NK-92 treated with Interleukin-12 subunit alpha and Interleukin-12 subunit beta, amount 100 ng/mL, for 24 hours (cell line): ENCODE measurements around the gene ARL3.
"Not testable (repeated sequence)": the region's sequence is repeated elsewhere in the genome, so short reads cannot be mapped to it uniquely, and the experiment has no call there.

Experiments used
- DNase-seq: peaks from one replicate; lab custom pipeline; 2025; lab: John Stamatoyannopoulos, UW

The ARL3 gene

DNA sequence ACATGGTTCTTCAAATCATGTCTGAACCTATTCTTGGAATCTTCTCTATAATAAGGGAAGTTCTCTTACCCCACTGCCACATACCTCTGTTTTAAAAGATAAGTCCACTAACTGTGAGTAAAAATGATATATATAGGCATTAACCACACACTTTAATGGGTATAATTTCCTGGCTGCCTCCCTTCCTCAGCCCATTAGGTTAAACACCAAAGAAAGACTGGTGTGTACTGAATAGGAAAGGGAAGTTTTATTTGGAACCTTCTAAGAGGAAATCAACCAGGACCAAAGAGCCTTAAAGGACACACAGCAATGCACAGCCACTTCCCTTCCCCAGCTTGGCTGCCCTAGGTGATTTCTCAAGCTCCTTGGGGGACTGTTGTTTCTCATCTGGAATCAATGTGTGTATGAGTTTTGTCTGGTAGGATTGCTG lies 24.5 kb upstream of the ARL3 start:
- DNase-seq: no peak

DNA sequence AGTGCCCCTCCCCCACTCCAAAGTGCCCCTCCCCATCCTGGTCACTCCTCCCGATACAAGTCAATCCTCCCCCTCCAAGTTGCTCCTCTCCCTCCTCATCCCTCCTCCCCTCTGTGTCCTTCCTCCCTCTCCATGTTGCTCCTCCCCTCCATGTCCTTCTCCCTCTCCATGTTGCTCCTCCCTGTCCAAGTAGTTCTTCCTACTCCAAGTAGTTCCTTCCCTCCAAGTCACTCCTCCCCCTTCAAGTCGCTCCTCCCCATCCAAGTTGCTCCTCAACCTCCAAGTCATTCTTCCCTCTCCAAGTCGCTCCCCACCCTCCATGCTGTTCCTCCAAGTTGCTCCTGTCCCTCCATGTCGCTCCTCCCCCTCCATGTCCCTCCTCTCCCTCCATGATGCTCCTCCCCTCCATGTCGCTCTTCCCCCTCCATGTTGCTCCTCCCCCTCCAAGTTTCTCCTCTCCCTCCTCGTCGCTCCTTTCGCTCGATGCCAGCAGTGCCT lies 20.9 kb upstream of the ARL3 start:
- DNase-seq: no peak

DNA sequence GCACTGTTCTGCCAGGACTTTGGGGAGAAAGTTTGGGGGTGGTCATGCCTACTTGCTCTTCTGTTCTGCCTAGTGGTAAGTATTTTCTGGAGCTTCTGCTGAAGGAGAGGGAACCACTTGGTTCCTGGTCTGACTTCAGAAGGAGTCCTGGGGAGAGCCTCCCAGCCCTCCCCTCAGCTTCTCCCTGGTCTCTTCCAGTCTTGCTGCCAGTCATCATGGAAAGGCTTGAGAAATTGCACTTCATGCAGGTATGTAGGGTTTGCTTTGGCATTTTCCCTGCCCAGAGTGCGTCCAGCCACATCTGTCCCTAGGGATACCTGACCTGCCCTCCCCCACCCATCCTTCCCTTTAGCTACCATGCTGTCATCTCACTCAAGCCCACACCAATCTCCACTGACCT lies 18.5 kb upstream of the ARL3 start:
- no peak for DNase-seq

DNA sequence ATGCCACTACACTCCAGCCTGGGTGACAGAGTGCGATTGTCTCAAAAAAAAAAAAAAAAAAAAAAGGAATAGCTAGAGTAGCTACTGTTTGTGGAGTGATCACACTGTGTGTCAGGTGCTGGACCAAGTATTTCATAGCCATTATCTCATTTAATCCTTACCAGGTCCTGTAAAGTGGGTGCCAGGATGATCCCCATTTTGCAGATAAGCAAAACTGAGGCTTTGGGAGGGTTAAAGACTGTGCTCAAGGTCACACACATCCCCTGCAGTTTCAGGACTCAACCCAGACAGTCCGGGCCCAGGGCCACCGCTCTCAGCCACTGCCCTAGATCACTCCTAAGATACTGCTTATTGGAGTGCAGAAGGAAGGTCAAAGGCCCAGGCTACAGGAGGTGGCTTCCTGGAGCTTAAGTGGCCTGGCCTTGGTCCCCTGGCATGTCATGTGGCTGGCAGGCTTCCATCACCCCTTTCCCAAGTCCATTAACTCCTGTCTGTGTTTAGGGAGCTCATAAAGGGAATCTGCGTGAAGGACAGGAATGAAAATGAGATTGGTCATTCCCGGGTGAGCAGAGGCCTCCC lies 17.1 kb upstream of the ARL3 start:
- no peak for DNase-seq

DNA sequence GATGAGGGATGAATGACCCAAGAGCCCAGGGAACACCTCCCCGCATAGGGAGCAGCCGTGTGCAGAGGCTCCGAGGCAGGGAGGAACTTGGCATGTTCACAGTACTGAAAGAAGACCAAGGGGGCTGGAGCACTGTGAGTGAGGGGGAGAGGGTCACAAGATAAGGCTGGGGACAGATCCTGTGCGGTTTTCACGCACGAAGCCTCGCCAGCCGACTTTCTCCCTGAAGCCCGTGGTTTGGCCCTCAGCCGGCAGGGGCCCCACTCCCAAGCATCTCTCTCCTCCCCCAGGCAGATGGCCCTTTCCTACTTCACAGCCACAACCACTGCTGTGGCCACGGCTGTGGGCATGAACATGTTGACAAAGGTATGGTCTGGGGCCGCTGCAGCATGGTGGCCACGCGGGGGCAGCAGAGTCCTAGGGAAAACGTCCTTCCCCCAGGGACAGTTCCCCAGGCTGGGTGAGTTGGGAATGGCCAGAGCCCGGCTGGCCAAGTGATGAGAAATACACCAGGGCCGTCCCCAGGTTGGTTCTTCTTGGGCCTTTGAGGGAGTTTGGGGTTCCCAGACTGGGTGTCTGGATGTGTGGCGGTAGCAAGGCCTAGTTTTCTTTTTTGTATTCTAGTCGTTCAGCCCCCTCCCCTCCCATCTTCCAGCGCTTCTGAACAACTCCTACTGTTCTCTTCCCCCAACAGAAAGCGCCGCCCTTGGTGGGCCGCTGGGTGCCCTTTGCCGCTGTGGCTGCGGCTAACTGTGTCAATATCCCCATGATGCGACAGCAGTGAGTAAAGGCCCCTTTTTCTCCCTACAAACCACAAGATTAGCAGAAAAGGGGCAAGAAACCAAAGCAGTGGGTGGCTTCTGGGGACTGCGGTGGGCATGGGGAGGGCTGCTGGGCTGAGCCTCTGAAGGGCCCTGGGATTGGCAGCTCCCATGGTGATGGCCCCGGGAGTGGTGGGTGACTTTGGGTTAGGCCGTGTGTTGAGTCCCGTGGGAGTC lies 15.1 kb upstream of the ARL3 start:
- DNase-seq: peak; percentile 13

DNA sequence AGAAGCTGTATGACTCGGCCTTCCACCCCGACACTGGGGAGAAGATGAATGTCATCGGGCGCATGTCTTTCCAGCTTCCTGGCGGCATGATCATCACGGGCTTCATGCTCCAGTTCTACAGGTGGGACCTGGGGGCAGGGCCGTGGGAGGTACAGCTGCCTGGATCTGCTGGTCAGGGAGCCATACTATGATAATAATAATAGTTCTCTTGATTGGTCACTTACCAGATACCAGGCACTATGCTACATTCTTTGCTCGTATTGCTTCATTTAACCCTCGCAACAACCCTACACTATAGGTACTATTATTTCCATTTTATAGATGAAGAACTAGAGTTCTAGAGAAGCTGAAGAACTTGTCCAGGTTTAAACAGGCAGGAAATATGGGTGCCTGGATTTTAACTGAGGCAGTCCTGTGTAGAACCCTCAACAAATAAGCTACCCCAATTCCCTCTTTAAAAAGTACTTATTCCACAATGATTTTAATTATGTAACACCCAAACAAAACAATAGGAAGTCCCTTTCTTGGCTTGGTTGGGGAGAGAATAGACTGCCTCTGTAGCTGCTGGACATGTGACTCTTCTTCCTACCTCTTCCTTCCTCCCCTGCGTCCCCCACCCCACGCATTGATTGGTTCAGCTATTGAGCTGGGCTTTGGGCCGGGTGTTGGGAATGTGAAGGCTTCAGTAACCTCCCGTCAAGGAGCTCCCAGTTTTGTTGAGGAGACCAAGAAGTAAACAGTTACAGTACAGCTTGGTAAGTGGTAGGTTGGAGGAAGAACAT lies 13.0 kb upstream of the ARL3 start:
- no peak for DNase-seq

DNA sequence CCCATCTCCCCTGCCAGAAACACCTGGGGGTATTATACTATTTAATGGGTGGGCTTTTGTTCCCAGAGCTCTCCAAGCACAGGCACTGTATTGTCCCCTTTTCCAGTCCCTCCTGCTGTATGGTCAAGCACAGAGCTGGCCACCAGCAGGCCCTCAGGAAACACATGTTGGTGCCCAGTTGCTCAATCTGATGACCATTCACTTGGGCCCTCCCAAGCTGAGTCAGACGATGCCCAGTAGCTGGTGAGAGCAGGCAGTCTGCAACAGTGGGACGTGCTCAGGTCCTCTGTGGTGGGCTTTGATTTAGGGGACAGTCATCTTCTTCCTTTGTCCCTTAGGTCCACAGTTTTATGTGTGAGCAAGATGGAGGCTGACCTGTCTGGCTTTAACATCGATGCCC lies 12.1 kb upstream of the ARL3 start:
- no peak for DNase-seq

DNA sequence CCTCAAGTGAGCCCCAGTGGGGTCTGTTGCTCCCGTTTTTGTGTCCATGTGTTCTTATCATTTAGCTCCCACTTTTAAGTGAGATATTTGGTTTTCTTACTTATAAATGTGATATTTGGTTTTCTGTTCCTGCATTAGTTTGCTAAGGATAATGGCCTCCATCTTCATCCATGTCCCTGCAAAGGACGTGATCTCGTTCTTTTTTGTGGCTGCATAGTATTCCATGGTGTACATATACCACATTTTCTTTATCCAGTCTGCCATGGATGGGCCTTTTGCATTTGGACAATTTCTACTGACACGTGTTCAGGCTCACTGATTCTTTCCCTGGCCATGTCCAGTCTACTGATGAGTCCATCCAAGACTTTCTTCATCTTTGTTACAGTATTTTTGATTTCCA lies 9.8 kb upstream of the ARL3 start:
- DNase-seq: no peak

DNA sequence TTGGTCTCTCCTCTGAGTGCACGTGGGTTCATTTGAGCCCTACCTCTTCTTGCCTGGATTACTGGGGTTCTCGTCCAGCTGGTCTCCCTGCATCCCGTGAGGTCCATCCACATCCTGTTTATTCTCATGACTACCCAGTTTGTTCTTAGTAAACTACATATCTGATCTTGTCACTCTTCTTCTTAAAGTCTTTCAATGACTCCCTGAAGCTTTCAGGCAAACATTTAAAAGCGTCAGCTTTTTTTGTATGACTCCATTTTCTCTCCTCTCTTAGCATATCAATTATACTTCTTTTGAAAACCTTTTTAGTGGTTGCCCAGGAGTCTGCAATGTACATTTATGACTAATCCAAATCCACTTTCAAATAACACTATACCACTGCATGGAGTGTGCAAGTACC lies 7.8 kb upstream of the ARL3 start:
- no peak for DNase-seq

DNA sequence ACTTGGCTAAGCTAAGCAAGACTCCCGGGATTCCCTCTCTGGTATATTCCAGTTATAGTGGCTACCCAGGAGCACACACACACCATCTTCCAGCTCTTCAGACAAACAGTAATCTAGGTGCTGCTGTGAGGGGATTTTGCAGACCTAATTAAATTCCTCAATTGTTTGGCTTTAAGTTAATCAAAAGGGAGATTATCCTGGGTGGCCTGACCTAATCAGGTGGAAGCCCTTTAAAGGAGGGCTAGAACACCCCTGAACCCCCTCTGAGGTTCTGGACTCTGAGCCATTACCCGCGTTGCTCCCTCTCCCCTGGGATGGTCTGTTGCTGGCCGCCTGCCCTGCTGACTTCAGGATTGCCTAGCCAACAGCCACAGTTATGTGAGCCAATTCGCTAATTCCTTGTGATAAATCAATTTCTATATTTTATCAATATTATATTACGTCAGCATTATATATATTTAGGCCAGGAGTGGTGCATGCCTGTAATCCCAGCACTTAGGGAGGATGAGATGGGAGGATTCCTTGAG lies 6.6 kb upstream of the ARL3 start:
- no peak for DNase-seq

DNA sequence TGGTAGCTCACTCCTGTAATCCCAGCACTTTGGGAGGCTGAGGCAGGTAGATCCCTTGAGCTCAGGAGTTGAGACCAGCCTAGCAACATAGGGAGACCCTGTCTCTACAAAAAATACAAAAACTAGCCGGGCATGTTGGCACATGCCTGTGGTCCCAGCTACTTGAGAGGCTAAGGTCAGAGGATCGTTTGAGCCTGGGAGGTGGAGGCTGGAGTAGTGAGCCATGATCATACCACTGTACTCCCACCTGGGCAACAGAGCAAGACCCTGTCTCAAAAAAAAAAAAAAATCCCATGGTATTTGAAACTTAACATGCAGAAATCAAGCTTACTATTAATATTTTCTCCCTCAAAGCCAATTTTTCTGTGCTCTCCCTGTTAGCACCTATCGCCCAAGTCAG lies 6.1 kb upstream of the ARL3 start:
- DNase-seq: no peak

DNA sequence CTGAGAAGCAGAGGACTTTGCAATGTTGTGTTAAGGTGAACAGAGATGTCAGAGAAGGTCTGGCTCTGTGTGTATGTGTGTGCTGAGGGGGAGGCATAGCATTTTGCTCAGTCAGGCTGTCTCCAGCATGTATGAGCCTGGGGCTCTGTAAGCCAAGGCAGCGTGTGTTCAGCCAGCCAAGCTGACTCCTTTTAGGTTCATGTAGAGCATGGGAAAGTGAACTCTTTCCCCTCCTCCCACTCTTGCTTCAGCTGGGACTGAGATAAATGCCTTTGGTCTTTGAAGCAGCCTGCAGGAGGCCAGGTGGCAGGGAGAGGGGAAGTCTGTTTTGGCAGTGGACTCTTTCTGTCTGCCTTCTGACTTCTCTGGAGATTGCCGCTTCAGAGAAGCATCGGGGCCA lies 4.0 kb upstream of the ARL3 start:
- no peak for DNase-seq

DNA sequence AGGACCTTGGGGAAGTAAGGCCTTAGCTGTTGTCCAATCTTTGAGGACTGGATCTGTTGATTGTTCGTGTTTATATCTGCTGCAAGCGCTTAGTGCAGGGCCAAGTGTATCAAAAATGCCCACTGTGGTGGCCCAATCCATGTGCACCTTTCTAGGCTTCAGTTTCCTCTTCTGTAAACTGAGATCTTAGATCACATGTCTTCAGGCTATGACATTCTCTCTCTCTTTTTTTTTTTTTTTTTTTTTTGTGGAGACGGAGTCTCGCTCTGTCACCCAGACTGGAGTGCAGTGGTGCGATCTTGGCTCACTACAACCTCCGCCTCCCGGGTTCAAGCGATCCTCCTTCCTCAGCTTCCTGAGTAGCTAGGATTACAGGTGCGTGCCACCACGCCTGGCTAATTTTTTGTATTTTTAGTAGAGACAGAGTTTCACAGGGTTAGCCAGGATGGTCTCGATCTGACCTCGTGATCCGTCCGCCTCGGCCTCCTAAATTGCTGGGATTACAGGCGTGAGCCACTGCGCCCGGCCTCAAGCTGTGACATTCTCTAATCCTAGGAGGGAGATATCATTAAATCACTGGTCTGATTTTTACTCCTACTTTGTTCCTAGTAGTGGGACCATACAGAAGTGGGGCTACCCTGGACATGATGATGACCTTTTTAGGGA lies 2.8 kb upstream of the ARL3 start:
- not testable (repeated sequence) for DNase-seq

DNA sequence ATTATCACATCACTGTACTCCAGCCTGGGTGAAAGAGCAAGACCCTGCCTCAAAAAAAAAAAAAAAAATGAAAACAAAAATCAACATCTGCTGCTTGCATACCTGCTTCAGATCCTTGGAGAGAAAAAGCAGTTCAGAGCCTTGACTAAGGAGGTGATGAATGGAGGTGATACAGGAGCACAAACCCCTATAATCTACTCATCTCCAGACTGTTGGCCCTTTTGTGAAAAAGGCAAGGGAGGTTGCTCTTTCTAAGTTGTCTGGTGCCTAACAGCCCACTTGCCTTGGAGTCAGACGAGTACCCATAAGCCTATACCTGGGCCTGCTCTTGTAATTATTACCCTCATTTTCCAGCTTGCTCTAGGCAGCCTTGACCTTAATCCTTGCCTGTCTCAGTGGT lies 1.7 kb upstream of the ARL3 start:
- DNase-seq: no peak

DNA sequence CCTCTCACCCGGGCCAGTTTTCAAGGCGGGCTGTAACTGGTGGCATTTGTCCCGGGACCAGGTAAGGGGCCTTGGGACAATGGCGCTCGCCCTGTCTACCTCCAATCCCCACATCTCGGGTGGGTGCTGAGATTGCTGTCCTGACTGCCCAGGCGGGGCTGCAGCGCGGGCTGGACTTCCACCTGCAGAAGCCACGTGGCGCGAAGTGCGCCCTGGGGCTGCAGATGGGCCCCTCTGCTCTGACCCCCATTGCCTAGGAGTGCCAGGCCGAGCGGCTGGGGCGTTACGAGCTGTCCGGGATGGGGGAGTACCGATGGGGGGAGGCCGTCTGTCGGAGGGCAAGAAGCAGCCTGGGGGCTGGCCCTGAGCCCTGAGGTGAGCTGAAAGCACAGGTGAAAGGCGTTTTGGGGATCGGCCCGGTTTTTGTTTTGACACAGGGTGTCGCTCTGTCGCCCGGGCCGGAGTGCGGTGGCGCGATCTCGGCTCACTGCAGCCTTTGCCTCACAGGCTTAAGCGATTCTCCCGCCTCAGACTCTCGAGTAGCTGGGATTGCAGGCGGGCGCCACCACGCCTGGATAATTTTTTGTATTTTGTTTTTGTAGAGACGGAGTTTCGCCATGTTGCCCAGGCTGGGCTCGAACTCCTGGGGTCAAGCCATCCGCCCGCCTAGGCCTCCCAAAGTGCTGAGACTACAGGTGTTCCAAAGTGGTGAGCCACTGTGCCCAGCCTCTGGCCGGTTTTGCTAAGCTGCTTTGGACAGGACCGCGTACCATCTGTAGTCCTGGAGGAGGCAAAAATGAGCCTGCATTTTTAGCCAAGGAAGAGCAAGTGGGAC lies 641 bp upstream of the ARL3 start, which contains the start of gene SFXN2:
TSS of gene SFXN2 (plus strand) at position 16 of the 835 bp plus-strand sequence. CDS start 12,001 bp downstream, outside the sequence.
- peak; percentile 49 for DNase-seq

DNA sequence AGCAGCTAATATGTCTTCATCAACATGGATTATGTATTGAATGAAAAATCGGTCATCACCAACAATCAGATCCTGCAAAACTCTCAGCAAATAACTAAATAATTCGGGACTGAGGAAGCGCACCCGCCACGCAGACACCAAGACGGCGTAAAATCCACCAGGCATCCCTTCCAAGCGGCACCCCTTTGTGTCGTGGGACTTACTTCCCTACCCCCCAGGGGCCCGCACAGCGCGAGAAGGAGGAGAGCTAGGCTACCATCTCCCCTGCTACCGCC lies 721 bp downstream of the ARL3 start:
- DNase-seq: no peak

DNA sequence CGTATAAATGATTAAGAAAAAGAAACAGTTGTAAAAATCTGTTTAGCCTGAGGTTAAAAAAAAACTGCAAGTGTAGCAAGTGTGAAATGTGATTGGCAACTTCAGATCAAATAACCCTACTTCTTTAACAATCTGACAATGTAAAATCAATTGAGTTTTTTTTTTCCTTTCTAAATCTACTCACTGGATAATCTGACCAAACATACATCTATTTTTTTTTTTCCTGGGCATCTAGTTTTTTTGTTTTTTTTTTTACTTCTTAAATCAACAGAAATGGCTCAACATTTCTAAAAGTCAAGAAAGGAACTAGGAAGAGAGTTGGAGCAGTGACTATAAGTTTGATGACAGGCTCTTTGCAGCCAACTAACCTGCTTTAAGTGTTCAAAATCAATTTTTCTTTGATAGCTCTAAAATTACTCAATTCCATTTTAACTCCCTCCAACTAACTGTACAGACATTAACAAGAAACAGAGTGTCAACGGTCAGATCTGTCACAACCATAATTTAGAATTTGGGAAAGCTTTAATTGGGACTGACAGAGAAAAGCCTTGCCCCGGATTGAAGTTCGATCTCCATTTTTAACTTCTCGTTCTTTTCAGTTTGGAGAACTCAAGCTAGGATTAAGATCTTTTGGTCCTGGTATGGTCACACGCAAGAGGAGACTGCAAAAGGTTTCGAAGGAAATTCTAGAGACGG lies 1.2 kb downstream of the ARL3 start:
- DNase-seq: no peak

DNA sequence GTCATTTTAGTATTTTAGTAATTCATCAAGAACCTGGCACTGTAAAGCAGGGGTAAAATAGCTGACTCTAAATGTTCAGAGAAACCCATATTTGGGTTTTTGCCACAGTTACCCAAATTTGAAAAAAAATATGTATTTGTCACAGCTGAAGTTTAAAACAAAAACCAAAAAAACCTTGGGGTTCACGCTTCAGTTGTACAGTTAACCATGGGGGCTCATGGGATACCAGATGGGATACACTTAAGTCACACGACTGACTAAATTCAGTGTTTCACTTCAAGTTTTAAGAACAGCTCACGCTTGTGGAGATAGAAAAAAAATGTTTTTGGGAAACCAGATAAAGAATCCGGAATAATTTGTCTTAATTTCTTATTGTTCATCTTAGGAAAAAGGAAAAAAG lies 2.1 kb downstream of the ARL3 start:
- no peak for DNase-seq

DNA sequence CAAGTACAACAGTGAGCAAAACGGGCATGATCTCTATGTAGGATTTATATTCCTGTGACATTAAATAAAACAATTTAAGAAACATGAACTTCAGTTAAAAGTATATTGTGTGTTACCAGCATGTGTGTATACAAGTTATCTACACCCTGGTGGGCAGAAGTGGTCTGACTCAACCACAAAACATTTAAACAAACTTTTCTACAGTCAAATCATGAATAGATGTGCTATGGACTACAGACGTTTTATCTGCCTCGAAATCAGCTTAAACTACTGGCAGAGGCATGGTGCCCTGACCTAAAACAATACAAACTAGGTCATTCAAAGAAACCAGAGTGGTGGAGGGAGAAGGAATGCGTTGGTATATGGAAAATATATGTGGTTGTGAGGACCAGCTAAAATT lies 3.6 kb downstream of the ARL3 start:
- no peak for DNase-seq

DNA sequence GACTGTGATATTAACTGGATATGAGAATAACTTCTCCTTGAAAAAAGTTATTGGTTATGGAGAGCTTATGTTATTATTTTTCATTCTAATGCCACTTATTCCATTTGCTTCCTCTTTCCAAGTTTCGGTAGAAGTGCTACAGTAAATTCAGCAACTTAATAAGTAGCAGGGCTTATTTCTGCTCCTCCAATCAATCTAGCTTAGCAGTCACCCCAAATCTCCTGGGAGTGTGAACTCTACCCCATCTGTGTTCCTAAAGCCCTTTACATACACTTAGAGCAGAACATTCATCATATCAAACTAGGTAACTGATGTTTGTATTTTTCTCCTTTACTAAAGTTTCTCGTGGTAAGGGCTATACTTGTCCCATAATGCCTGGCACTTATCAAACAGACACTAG lies 8.7 kb downstream of the ARL3 start:
- no peak for DNase-seq
